Activated CD8-positive, alpha-beta T cell treated with anti-CD3 and anti-CD28 coated beads for 36 hours (primary cell): ENCODE data around the gene C2orf92. TPM values are rescaled to one million over a fixed set of nuclear protein-coding genes. Genes with fewer than 3 reads are reported as not detected.

Experiments used
- ATAC-seq: fragments of 200-7000 bp; cut with Tn5 transposase; one replicate; pipeline ENCODE4 v1.10.0; 2021; ENCODE audit warnings: mild to moderate bottlenecking, moderate library complexity
- CTCF ChIA-PET: fragments of 350-600 bp; sonication (Branson Sonifier 250); formaldehyde crosslinking; loops from one replicate; lab custom pipeline; 2021; ENCODE audit warnings: antibody characterized with exemption; lab: Charles Lee
- POLR2A ChIA-PET: fragments of 350-600 bp; sonication (Branson Sonifier 250); formaldehyde crosslinking; loops from one replicate; lab custom pipeline; 2021; ENCODE audit warnings: antibody characterized with exemption; lab: Charles Lee
- DNase-seq: peaks from one replicate; pipeline ENCODE4 v3.0.0-alpha.2; 2020
- H3K27ac Mint-ChIP-seq: one replicate; pipeline ENCODE4 v1.8.0; 2021; ENCODE audit warnings: mild to moderate bottlenecking, mixed read lengths
- H3K27me3 Mint-ChIP-seq: one replicate; pipeline ENCODE4 v1.8.0; 2021; ENCODE audit warnings: mixed read lengths
- H3K36me3 Mint-ChIP-seq: one replicate; pipeline ENCODE4 v1.8.0; 2021; ENCODE audit warnings: low read depth, mixed read lengths
- H3K4me1 Mint-ChIP-seq: one replicate; pipeline ENCODE4 v1.8.0; 2021; ENCODE audit warnings: low read depth, mixed read lengths
- H3K4me3 Mint-ChIP-seq: one replicate; pipeline ENCODE4 v1.8.0; 2021; ENCODE audit warnings: mild to moderate bottlenecking, moderate library complexity, mixed read lengths
- H3K9me3 Mint-ChIP-seq: one replicate; pipeline ENCODE4 v1.8.0; 2021; ENCODE audit warnings: mixed read lengths
- intact Hi-C: fragments of 100-400 bp; cut with micrococcal nuclease; formaldehyde crosslinking; loops from one replicate; pipeline ENCODE4 v1.10.0; 2022
- total RNA-seq, 2 experiments: library from RNA; stranded (reverse); gene quantifications; one replicate each; pipeline ENCODE4 v1.2.3, GENCODE V29; 2021
- TF ChIP-seq, protein P1 (sequence below): fragments of 200-600 bp; IDR thresholded peaks from one replicate; pipeline ENCODE4 v1.8.0; 2022; ENCODE audit warnings: antibody characterized with exemption, mild to moderate bottlenecking

Gene C2orf92
- total RNA-seq, 2 experiments from 2014 or later: 6.8 to 11.7 TPM

DNA sequence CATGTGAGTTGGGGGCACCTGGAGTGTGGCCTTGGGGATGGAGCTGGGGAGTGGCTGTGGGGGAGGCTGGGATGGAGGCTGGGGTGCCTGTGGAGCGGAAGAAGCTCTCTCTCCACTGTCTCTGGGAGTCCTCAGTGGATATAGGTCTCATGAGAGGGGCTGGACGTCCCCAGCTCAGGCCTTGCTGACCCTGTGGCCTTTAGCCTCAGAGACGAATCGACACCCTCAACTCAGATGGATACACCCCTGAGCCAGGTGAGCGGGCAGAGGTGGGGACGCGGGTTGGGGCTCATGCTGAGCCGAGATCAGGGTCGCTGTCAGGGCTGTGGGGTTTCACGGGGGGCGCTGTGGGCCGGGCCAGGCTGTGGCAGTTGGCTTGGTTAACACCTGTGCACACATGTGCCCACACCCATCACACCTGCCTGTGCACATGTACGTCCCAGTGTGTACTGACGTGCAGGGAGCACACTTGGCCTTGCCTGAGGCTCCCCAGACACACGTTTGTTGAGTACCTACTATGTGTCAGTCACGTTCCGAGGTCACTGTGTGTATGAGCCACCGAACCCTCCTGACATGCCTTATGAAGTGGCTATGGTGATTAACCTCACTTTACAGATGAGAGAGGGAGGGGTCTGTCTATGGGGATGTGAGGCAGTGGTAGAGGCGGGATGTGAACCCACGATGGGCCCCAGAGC lies 64.0 kb downstream of the C2orf92 start:
- DNase-seq (no peak), ATAC-seq (no peak)
- Mint-ChIP-seq H3K27me3 (no peaks in the 10 kb centered on the region), H3K4me1 (peaks cover 20% of the 10 kb centered on the region), H3K36me3 (peaks cover 72% of the 10 kb centered on the region), H3K9me3 (peaks cover 10% of the 10 kb centered on the region), H3K4me3 (no peak overlapping the region), H3K27ac (no peak overlapping the region)
- intact Hi-C loops: no loop called here
- ChIA-PET POLR2A (interaction anchor here (1.1 to 1.5 kb wide), 2 partner anchors 8 to 23 kb away, joined by 3 to 4 read pairs; no protein-coding TSS in a partner anchor), CTCF (interaction anchor here (14.1 kb wide), 1 partner anchor 11 kb away, joined by 167 read pairs; no protein-coding TSS in a partner anchor)
- TF ChIP-seq, protein P1, sequence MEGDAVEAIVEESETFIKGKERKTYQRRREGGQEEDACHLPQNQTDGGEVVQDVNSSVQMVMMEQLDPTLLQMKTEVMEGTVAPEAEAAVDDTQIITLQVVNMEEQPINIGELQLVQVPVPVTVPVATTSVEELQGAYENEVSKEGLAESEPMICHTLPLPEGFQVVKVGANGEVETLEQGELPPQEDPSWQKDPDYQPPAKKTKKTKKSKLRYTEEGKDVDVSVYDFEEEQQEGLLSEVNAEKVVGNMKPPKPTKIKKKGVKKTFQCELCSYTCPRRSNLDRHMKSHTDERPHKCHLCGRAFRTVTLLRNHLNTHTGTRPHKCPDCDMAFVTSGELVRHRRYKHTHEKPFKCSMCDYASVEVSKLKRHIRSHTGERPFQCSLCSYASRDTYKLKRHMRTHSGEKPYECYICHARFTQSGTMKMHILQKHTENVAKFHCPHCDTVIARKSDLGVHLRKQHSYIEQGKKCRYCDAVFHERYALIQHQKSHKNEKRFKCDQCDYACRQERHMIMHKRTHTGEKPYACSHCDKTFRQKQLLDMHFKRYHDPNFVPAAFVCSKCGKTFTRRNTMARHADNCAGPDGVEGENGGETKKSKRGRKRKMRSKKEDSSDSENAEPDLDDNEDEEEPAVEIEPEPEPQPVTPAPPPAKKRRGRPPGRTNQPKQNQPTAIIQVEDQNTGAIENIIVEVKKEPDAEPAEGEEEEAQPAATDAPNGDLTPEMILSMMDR: no peak

DNA sequence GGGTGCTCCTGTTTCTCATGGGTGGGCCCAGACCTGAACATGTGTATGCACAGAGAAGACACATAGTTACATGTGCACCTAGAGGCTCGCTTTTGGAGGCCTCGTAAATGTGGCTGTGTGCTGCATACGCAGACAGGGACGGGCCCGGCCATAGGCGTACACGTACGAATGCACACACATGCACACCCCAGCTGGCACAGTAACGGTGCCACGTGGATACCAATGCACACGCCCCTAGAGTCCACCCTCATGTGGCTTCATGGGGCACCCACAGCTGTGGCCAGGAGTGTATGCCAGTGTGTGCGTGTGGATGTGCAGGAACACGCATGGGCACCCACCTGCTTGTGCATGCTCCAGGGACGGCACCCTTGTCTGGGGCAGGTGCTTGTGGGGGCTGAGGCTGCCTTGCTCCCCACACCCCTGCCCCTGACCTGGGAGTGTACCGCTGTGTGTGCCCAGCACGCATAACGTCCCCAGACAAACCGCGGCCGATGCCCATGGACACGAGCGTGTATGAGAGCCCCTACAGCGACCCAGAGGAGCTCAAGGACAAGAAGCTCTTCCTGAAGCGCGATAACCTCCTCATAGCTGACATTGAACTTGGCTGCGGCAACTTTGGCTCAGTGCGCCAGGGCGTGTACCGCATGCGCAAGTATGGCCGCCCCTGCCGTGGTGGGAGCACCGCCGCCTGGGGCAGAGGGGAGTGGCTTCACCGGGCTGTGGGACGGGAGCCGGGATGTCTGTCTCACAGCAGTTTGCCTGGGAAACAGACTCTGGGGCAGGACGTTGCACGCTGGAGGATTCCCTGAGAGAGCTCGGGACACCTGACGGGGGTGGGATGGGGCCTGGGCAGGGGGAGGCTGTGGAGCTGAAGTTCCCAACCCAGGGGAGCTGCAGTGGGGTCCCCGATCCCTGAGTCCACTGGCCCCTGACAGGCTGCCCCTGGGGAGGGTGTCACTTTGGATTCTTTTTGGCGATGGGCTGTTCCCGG lies 64.8 kb downstream of the C2orf92 start:
- Mint-ChIP-seq H3K27ac (no peak overlapping the region), H3K9me3 (peaks cover 8% of the 10 kb centered on the region), H3K36me3 (peaks cover 71% of the 10 kb centered on the region), H3K4me3 (no peak overlapping the region), H3K27me3 (no peaks in the 10 kb centered on the region), H3K4me1 (peaks cover 18% of the 10 kb centered on the region)
- POLR2A ChIA-PET: interaction anchor here (1.1 to 1.5 kb wide), 2 partner anchors 8 to 24 kb away, joined by 3 to 4 read pairs; no protein-coding TSS in a partner anchor
- CTCF ChIA-PET: interaction anchor here (0.9 kb wide), 1 partner anchor 34 kb away, joined by 3 read pairs; no protein-coding TSS in a partner anchor
- ATAC-seq (no peak), DNase-seq (no peak)
- TF ChIP-seq, protein P1: no peak
- intact Hi-C loops: no loop called here

DNA sequence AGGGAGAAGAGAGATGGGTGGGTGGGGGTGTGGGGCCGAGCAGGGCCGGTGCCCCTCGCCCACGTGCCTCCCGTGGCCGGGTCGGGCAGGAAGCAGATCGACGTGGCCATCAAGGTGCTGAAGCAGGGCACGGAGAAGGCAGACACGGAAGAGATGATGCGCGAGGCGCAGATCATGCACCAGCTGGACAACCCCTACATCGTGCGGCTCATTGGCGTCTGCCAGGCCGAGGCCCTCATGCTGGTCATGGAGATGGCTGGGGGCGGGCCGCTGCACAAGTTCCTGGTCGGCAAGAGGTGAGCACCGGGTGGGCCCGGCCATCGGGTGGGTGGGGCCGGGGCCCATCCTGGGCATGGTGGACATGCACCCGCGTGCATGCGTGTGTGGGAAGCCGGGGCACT lies 65.6 kb downstream of the C2orf92 start:
- TF ChIP-seq, protein P1: no peak
- intact Hi-C loops: no loop called here
- DNase-seq: no peak
- no peak overlapping the region for H3K27ac Mint-ChIP-seq
- H3K9me3 Mint-ChIP-seq: peaks cover 4% of the 10 kb centered on the region
- POLR2A ChIA-PET: interaction anchor here (2.5 kb wide), 1 partner anchor 8 kb away, joined by 19 read pairs; no protein-coding TSS in a partner anchor
- CTCF ChIA-PET: interaction anchor here (0.9 to 1.2 kb wide), 2 partner anchors 24 to 35 kb away, joined by 3 read pairs; no protein-coding TSS in a partner anchor
- no peak for ATAC-seq
- H3K4me3 Mint-ChIP-seq: no peak overlapping the region
- H3K36me3 Mint-ChIP-seq: peaks cover 63% of the 10 kb centered on the region
- peaks cover 18% of the 10 kb centered on the region for H3K4me1 Mint-ChIP-seq
- no peaks in the 10 kb centered on the region for H3K27me3 Mint-ChIP-seq

DNA sequence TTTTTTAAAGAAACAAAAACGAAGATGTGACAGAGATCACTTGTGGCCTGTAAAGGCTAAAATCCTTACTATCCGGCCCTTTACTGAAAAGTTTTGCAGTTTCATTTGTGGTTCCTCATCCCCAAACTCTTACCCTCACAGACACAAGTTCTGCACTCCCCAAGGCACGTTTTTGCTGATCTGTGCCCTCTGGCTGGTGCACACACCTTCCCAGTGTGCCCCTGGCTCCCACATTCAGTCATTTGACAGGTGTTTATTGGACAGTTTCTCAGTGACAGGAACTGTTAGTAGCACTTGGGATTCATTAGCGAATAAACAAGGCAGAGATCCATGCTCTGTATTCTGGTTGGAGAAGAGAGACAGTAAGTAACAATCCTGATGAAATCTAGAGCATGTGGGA lies 66.7 kb downstream of the C2orf92 start:
- DNase-seq: no peak
- Mint-ChIP-seq H3K9me3 (no peaks in the 10 kb centered on the region), H3K4me3 (no peak overlapping the region), H3K27me3 (no peaks in the 10 kb centered on the region), H3K36me3 (peaks cover 61% of the 10 kb centered on the region), H3K4me1 (peaks cover 19% of the 10 kb centered on the region), H3K27ac (no peak overlapping the region)
- intact Hi-C loops: no loop called here
- TF ChIP-seq, protein P1: no peak
- ChIA-PET CTCF (interaction anchor here (1.2 kb wide), 1 partner anchor 25 kb away, joined by 3 read pairs; no protein-coding TSS in a partner anchor), POLR2A (interaction anchor here (0.9 to 2.5 kb wide), 4 partner anchors 9 to 74 kb away, joined by 3 to 19 read pairs (median 6); no protein-coding TSS in a partner anchor)
- ATAC-seq: no peak
